ENCODE measurements around the gene CLCNKB. TPM values are rescaled to one million over a fixed set of nuclear protein-coding genes. Genes with fewer than 3 reads are reported as not detected.

The CLCNKB gene
- total RNA-seq, 1 donor from 2014 or later: 0.97 TPM

DNA sequence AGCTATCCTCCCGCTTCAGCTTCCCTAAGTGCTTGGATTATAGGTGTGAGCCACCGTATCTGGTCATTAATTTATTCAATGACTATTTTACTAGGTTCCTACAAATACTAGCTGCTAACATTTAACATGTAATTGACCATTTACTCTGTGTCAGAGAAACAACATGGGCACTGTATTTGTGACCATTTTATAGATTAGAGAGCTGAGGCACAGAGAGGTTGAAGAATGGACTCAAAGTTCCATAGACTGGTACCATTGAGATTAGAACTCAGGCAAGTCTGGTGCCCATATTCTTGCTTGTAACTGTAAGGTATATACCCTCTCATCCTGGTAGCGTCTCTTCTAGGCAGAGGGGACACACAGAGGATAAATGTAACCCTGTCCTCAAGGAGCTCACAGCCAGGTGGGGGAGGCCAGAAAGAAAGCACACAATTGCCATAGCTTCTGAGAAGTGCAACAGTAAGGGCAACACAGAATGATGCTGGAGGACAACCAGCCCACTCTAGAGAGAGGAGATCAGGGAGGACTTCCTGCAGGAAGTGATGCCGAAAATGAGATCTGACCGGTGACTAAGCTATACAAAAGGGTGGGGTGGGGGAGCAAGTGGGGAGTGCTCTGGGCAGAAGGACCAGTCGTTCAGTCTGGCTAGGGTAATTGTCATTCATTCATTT lies 35.8 kb upstream of the CLCNKB start:
- H3K27ac ChIP-seq: no peak overlapping the region
- peaks cover 15% of the 10 kb centered on the region for H3K27me3 Mint-ChIP-seq (ENCODE audit: insufficient read depth, low read depth)
- no peaks in the 10 kb centered on the region for H3K9me3 Mint-ChIP-seq
- no peak overlapping the region for H3K4me2 ChIP-seq
- H3K4me3 Mint-ChIP-seq: no peak overlapping the region
- peaks cover 8% of the 10 kb centered on the region for H3K4me1 ChIP-seq
- peaks cover 9% of the 10 kb centered on the region for H3F3A ChIP-seq (ENCODE audit: low read depth)
- H3K36me3 Mint-ChIP-seq: no peaks in the 10 kb centered on the region
- H4K20me1 ChIP-seq (ENCODE audit: low read depth): peaks cover 3% of the 10 kb centered on the region
- peaks cover 66% of the 10 kb centered on the region for H3K27me3 ChIP-seq
- no peak for TF ChIP-seq EZH2phosphoT487 (IDR thresholded peaks at IDR 0.05)
- TF ChIP-seq, protein P1, sequence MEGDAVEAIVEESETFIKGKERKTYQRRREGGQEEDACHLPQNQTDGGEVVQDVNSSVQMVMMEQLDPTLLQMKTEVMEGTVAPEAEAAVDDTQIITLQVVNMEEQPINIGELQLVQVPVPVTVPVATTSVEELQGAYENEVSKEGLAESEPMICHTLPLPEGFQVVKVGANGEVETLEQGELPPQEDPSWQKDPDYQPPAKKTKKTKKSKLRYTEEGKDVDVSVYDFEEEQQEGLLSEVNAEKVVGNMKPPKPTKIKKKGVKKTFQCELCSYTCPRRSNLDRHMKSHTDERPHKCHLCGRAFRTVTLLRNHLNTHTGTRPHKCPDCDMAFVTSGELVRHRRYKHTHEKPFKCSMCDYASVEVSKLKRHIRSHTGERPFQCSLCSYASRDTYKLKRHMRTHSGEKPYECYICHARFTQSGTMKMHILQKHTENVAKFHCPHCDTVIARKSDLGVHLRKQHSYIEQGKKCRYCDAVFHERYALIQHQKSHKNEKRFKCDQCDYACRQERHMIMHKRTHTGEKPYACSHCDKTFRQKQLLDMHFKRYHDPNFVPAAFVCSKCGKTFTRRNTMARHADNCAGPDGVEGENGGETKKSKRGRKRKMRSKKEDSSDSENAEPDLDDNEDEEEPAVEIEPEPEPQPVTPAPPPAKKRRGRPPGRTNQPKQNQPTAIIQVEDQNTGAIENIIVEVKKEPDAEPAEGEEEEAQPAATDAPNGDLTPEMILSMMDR (IDR thresholded peaks at IDR 0.05): no peak
- TF ChIP-seq EZH2 (IDR thresholded peaks at IDR 0.05): no peak
- H3K4me3 ChIP-seq: no peak overlapping the region
- peaks cover 12% of the 10 kb centered on the region for H3K4me1 Mint-ChIP-seq
- no peaks in the 10 kb centered on the region for H3K79me2 ChIP-seq (ENCODE audit: low read depth)
- H3K9me3 ChIP-seq (ENCODE audit: low read depth): no peaks in the 10 kb centered on the region
- H3K9ac ChIP-seq: no peak overlapping the region
- DNase-seq (ENCODE audit: low spot score): no peak
- no peaks in the 10 kb centered on the region for H3K36me3 ChIP-seq
- no peak overlapping the region for H3K27ac Mint-ChIP-seq
- no peak overlapping the region for H2AFZ ChIP-seq (replicated peaks)

DNA sequence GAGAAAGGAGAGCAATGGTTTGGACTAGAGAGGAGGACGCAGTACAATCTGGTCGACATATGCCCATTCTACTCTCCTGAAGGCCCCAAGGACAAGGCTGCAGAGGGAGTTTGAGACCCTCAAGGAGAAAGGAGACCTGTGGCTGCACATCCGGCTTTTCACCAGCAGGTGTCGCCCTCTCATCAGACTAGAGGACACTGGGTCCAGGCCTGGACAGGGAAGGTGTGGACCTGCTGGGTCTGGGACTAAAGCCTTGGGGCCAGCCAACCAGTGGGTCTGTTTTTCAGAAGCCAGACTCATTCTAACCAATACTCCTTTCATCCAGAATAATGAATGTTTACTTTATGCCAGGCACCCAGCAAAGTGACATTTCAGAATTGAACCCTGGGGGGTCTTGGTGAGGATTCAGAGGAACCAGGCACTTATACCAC lies 34.5 kb upstream of the CLCNKB start:
- H3K4me2 ChIP-seq: no peak overlapping the region
- H2AFZ ChIP-seq (replicated peaks): no peak overlapping the region
- Mint-ChIP-seq H3K9me3 (no peaks in the 10 kb centered on the region), H3K27ac (no peak overlapping the region), H3K27me3 (ENCODE audit: insufficient read depth, low read depth) (peaks cover 12% of the 10 kb centered on the region), H3K36me3 (no peaks in the 10 kb centered on the region), H3K4me1 (peaks cover 8% of the 10 kb centered on the region), H3K4me3 (no peak overlapping the region)
- no peak overlapping the region for H3K27ac ChIP-seq
- DNase-seq (ENCODE audit: low spot score): peak; percentile 91
- H3K79me2 ChIP-seq (ENCODE audit: low read depth): no peaks in the 10 kb centered on the region
- peaks cover 2% of the 10 kb centered on the region for H3F3A ChIP-seq (ENCODE audit: low read depth)
- H3K9me3 ChIP-seq (ENCODE audit: low read depth): no peaks in the 10 kb centered on the region
- peaks cover 9% of the 10 kb centered on the region for H3K4me1 ChIP-seq
- no peak overlapping the region for H3K9ac ChIP-seq
- no peaks in the 10 kb centered on the region for H3K36me3 ChIP-seq
- TF ChIP-seq, protein P1 (IDR thresholded peaks at IDR 0.05): peak; percentile 97
- no peak for TF ChIP-seq EZH2phosphoT487 (IDR thresholded peaks at IDR 0.05)
- H3K4me3 ChIP-seq: no peak overlapping the region
- H4K20me1 ChIP-seq (ENCODE audit: low read depth): peaks cover 3% of the 10 kb centered on the region
- peaks cover 67% of the 10 kb centered on the region for H3K27me3 ChIP-seq

DNA sequence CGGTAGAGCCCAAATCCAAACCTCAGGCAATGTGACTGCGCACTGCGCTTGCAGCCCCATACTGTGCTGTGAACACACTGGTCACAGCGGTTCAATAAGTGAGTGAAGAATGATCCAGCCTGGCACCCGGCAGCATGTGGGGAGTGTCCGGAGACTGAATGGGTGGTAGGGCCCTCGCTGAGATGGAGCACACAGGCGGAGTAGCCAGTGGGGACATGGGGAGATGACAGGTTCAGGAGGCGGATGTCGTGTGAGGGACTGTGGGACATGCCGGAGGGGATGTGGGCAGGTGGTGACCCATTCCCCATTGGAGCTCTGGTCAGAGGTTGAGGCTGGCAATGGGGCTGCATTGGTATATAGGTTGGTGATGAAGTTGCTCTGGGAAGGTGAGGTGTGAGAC lies 33.9 kb upstream of the CLCNKB start:
- Histone ChIP-seq H3K9me3 (ENCODE audit: low read depth) (no peaks in the 10 kb centered on the region), H4K20me1 (ENCODE audit: low read depth) (peaks cover 3% of the 10 kb centered on the region), H3K27ac (no peak overlapping the region), H3K27me3 (peaks cover 71% of the 10 kb centered on the region), H3K9ac (no peak overlapping the region), H3F3A (ENCODE audit: low read depth) (no peaks in the 10 kb centered on the region), H3K36me3 (no peaks in the 10 kb centered on the region), H3K4me3 (no peak overlapping the region), H2AFZ (replicated peaks) (no peak overlapping the region), H3K4me1 (peaks cover 9% of the 10 kb centered on the region), H3K4me2 (no peak overlapping the region), H3K79me2 (ENCODE audit: low read depth) (no peaks in the 10 kb centered on the region)
- H3K36me3 Mint-ChIP-seq: no peaks in the 10 kb centered on the region
- H3K4me3 Mint-ChIP-seq: no peak overlapping the region
- H3K27me3 Mint-ChIP-seq (ENCODE audit: insufficient read depth, low read depth): peaks cover 10% of the 10 kb centered on the region
- DNase-seq (ENCODE audit: low spot score): no peak
- peaks cover 13% of the 10 kb centered on the region for H3K4me1 Mint-ChIP-seq
- H3K9me3 Mint-ChIP-seq: no peaks in the 10 kb centered on the region
- no peak for TF ChIP-seq EZH2phosphoT487 (IDR thresholded peaks at IDR 0.05)
- TF ChIP-seq EZH2 (IDR thresholded peaks at IDR 0.05): no peak
- TF ChIP-seq, protein P1 (IDR thresholded peaks at IDR 0.05): no peak
- no peak overlapping the region for H3K27ac Mint-ChIP-seq
